GM19238 (cell line): Measurements from ENCODE around the gene CALD1.

Source experiments
- DNase-seq: peaks from one replicate; pipeline ENCODE4 v3.0.0; 2011; ENCODE audit warnings: low spot score; ENCODE audit not compliant: insufficient read length

CALD1 gene

GRCh38 chr7:134920026-134920753, 140.8 kb downstream of the CALD1 start:
- DNase-seq: no peak

- DNase-seq: no peak
Observed at GRCh38 chr7:134922720-134923704, 143.6 kb downstream of the CALD1 start.

GRCh38 chr7:134925766-134926165, 146.3 kb downstream of the CALD1 start:
- no peak for DNase-seq

GRCh38 chr7:134926396-134926795, 147.0 kb downstream of the CALD1 start:
- DNase-seq: no peak

GRCh38 chr7:134927076-134927475, 147.6 kb downstream of the CALD1 start:
- no peak for DNase-seq

GRCh38 chr7:134927723-134928122, 148.3 kb downstream of the CALD1 start:
- no peak for DNase-seq

GRCh38 chr7:134928554-134928953, 149.1 kb downstream of the CALD1 start:
- no peak for DNase-seq

GRCh38 chr7:134931487-134931886, 152.1 kb downstream of the CALD1 start:
- no peak for DNase-seq

GRCh38 chr7:134932707-134933370, 153.4 kb downstream of the CALD1 start:
- DNase-seq: no peak

GRCh38 chr7:134933460-134934068, 154.1 kb downstream of the CALD1 start:
- DNase-seq: no peak

GRCh38 chr7:134935701-134936100, 156.3 kb downstream of the CALD1 start:
- DNase-seq: no peak

- DNase-seq: no peak
Observed at GRCh38 chr7:134936893-134937510, 157.6 kb downstream of the CALD1 start.

- DNase-seq: no peak
Observed at GRCh38 chr7:134938141-134938540, 158.7 kb downstream of the CALD1 start.

GRCh38 chr7:134939136-134939535, 159.7 kb downstream of the CALD1 start:
- DNase-seq: no peak

- no peak for DNase-seq
Observed at GRCh38 chr7:134940729-134941128, 161.3 kb downstream of the CALD1 start.

GRCh38 chr7:134941185-134941900, 161.9 kb downstream of the CALD1 start:
- no peak for DNase-seq

- no peak for DNase-seq
Observed at GRCh38 chr7:134941952-134942351, 162.5 kb downstream of the CALD1 start.

GRCh38 chr7:134942690-134943466, 163.4 kb downstream of the CALD1 start:
- no peak for DNase-seq

GRCh38 chr7:134943785-134944400, 164.5 kb downstream of the CALD1 start:
- no peak for DNase-seq
